ENCODE data around the gene GPRIN2. TPM values are rescaled to one million over a fixed set of nuclear protein-coding genes. Genes with fewer than 3 reads are reported as not detected.

GPRIN2 gene
- total and polyA plus RNA-seq, 2 of the 8 experiments (the other 6 are each of a cell fraction or from before 2014, with no cell fraction given) = 14.3 to 18.6 TPM

DNA sequence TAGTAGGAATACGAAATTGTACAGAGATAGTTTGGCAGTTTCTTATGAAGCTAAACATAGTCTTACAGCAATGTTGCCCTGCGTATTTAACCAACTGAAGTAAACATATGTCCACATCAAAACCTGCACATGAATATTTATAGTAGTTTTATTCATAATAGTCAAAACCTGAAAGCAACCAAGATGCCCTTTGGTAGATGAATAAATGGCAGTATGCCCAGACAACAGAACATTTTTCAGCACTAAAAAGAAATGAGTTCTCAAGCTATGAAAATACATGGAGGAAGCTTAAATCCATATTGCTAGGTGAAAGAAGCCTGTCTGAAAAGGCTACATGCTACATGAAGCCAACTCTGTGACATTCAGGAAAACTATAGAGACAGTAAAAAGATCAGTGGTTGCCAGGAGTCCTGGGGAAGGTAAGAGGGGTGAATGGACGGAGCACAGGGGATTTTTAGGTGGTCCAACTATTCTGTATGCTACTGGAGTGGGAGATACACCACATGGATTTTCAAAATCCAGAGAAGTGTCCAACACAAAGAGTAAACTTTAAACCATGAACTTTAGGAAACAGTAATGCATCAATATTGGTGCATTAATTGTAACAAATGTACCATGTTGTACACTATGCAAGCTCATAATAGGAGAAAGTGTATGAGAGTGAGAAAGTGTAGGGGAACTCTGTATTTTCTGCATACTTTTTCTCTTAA is 17.6 kb downstream of the GPRIN2 start (continued):
- TF ChIP-seq BRCA1 (IDR thresholded peaks at IDR 0.05; ENCODE audit: low read depth, low read length) = no peak
- no peak for TF ChIP-seq NRF1 (IDR thresholded peaks at IDR 0.05; ENCODE audit: low read depth, low read length)
- no peak for TF ChIP-seq EP300 (IDR thresholded peaks at IDR 0.05; ENCODE audit: borderline replicate concordance in 1 of 2, low read depth in 2 of 2, low read length in 2 of 2)
- no peak for TF ChIP-seq EGR1 (IDR thresholded peaks at IDR 0.05; ENCODE audit: borderline replicate concordance, low read depth, low read length)
- TF ChIP-seq TAF1 (IDR thresholded peaks at IDR 0.05; ENCODE audit: low read depth, low read length) = no peak
- no peak for TF ChIP-seq KDM4A (IDR thresholded peaks at IDR 0.05; ENCODE audit: low read depth, low read length, severe bottlenecking)
- TF ChIP-seq BCL11A (IDR thresholded peaks at IDR 0.05; ENCODE audit: low read depth in 2 of 2, low read length in 2 of 2) = no peak
- TF ChIP-seq HDAC2 (IDR thresholded peaks at IDR 0.05; ENCODE audit: borderline replicate concordance in 1 of 2, low read depth in 2 of 2, low read length in 2 of 2) = no peak
- TF ChIP-seq, protein P1, sequence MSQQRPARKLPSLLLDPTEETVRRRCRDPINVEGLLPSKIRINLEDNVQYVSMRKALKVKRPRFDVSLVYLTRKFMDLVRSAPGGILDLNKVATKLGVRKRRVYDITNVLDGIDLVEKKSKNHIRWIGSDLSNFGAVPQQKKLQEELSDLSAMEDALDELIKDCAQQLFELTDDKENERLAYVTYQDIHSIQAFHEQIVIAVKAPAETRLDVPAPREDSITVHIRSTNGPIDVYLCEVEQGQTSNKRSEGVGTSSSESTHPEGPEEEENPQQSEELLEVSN (IDR thresholded peaks at IDR 0.05) = no peak
